Vagina (tissue), 2 donors: ENCODE data around the gene THY1. TPM values are rescaled to one million over a fixed set of nuclear protein-coding genes. Genes with fewer than 3 reads are reported as not detected.
A peak's percentile ranks its signal among the peaks of the same experiment; 100 is the strongest.

Experiments used
- DNase-seq, 2 donors: peaks; one replicate each; pipeline ENCODE4 v3.0.0-alpha.2; 2017; ENCODE audit errors: extremely low spot score in 2 of 2
- H3K27ac ChIP-seq: fragments of 200-600 bp; sonication (generic); one replicate; pipeline ENCODE4 v1.5.1; 2019
- H3K27me3 ChIP-seq: fragments of 200-600 bp; sonication (generic); one replicate; pipeline ENCODE4 v1.5.1; 2019
- H3K36me3 ChIP-seq, 2 donors: fragments of 200-600 bp; sonication (generic); one replicate each; pipeline ENCODE4 v1.5.1; 2017 to 2019
- H3K4me1 ChIP-seq: fragments of 200-600 bp; sonication (generic); one replicate; pipeline ENCODE4 v1.5.1; 2019
- H3K4me3 ChIP-seq, 2 donors: fragments of 200-600 bp; sonication (generic); 1 replicate in 1 of 2; 2 replicates in 1 of 2; pipeline ENCODE4 v1.5.1; 2016 to 2019
- H3K9me3 ChIP-seq: fragments of 200-600 bp; sonication (generic); one replicate; pipeline ENCODE4 v1.5.1; 2019
- POLR2A ChIP-seq, 2 donors: fragments of 450-650 bp; IDR thresholded peaks; one replicate each; pipeline ENCODE4 v1.6.1; 2017; ENCODE audit warnings: antibody characterized with exemption in 2 of 2, mild to moderate bottlenecking in 2 of 2, moderate library complexity in 2 of 2
- POLR2AphosphoS5 ChIP-seq, 2 donors: sonication (generic); formaldehyde crosslinking; IDR thresholded peaks; one replicate each; pipeline ENCODE4 v1.9.0; 2017; ENCODE audit warnings: antibody characterized with exemption in 2 of 2, mild to moderate bottlenecking in 2 of 2, low read depth in 1 of 2; ENCODE audit not compliant: insufficient read depth in 1 of 2
- intact Hi-C: fragments of 100-400 bp; cut with DNase I; formaldehyde crosslinking; loops from one replicate; pipeline ENCODE4 v1.15.1; 2023
- total RNA-seq: library from RNA; depleted of rRNA; stranded (reverse); fragments of >200 nt; gene quantifications from one replicate; pipeline ENCODE4 v1.2.3, GENCODE V29; 2016
- TF ChIP-seq, protein P1 (sequence below), 3 experiments: fragments of 450-650 bp in 2 of 3; fragments of 200-600 bp in 1 of 3; sonication (generic) in 1 of 3; IDR thresholded peaks; one replicate each; pipeline ENCODE4 v1.5.1; 2017 to 2019; ENCODE audit warnings: antibody characterized with exemption in 3 of 3, mild to moderate bottlenecking in 2 of 3, moderate library complexity in 2 of 3

Gene THY1
- total RNA-seq, 1 donor from 2014 or later, result 48.9 TPM

DNA sequence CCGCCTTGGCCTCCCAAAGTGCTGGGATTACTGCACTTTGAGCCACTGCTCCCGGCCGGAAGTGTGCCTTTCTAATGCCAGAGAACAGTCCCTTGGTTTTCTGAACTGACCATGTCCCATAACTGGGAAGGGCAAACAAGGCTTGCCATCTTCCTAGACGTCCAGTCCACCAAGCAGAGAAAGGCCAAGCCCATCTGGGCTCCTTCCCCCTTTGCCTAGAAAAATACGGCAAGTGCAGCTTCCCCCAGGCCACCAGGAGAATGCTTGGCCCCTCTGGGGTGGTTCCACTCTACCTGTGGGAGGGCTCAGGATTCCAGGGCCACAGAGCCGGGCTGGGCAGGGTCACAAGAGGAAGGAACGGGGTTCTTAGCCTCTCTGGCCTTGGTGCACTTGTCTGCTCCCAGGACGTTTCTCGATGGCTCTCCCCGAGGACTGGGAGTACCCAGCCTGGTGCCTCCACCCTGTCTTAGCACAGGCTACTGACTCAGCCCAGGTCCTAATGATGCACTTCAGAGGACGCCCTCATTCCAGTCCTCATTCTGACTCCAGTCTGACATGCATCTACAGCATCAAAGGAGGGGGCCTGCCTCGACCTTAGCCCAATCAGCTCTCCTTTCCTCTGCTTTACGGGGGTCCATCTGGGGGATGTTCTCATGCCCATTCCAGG, 42.7 kb downstream of the THY1 start:
- no peak for TF ChIP-seq POLR2AphosphoS5 (IDR thresholded peaks at IDR 0.05; ENCODE audit: insufficient read depth in 1 of 2, low read depth in 1 of 2)
- no peak for TF ChIP-seq POLR2A (IDR thresholded peaks at IDR 0.05)
- TF ChIP-seq, protein P1, sequence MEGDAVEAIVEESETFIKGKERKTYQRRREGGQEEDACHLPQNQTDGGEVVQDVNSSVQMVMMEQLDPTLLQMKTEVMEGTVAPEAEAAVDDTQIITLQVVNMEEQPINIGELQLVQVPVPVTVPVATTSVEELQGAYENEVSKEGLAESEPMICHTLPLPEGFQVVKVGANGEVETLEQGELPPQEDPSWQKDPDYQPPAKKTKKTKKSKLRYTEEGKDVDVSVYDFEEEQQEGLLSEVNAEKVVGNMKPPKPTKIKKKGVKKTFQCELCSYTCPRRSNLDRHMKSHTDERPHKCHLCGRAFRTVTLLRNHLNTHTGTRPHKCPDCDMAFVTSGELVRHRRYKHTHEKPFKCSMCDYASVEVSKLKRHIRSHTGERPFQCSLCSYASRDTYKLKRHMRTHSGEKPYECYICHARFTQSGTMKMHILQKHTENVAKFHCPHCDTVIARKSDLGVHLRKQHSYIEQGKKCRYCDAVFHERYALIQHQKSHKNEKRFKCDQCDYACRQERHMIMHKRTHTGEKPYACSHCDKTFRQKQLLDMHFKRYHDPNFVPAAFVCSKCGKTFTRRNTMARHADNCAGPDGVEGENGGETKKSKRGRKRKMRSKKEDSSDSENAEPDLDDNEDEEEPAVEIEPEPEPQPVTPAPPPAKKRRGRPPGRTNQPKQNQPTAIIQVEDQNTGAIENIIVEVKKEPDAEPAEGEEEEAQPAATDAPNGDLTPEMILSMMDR (IDR thresholded peaks at IDR 0.05), result no peak
- Histone ChIP-seq H3K36me3 (no peaks in the 10 kb centered on the region), H3K4me1 (peaks cover 29% of the 10 kb centered on the region), H3K27me3 (no peaks in the 10 kb centered on the region), H3K9me3 (no peaks in the 10 kb centered on the region), H3K27ac (peak overlapping the region; percentile 55), H3K4me3 (peak overlapping the region in 1 of 2 donors; percentile 37)
- peak; percentile 91 to 95 for DNase-seq
- intact Hi-C loops, result no loop called here

DNA sequence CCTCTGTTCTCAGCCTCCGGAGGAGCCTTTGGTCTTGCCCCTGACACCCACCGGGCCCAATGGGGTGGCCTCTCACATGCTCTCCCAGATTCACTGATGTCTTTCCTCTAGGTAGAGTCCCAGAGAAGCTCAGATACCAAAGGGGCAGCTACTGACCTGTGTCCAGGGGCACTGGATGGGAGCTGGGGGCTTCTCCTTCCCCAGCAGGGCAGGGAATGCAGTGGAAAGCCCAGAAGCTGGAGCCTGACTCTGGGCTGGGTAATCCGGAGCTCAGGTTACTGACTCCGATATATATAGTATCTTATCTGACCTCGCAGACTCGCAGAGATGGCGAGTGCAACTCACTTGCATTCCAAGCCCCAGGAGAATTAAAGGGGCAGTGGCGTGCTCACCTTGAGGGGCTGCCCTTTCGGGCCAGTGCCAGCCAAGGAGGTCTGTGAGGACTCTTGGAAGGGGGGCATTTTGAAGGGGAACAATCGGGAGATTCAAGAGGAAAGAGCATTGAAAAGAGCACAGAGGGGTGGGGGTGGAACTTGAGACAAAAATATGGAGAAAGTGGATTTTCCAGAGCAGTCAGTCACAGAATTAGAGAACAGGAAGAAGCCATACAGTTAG, 44.0 kb downstream of the THY1 start:
- H3K27ac ChIP-seq, result no peak overlapping the region
- H3K4me3 ChIP-seq, result no peak overlapping the region
- TF ChIP-seq POLR2A (IDR thresholded peaks at IDR 0.05), result no peak
- TF ChIP-seq POLR2AphosphoS5 (IDR thresholded peaks at IDR 0.05; ENCODE audit: insufficient read depth in 1 of 2, low read depth in 1 of 2), result no peak
- TF ChIP-seq, protein P1 (IDR thresholded peaks at IDR 0.05), result no peak
- H3K4me1 ChIP-seq, result peaks cover 42% of the 10 kb centered on the region
- H3K27me3 ChIP-seq, result no peaks in the 10 kb centered on the region
- H3K36me3 ChIP-seq, result no peaks in the 10 kb centered on the region
- intact Hi-C loops, result no loop called here
- DNase-seq, result peak in 1 of 2 donors; percentile 87
- no peaks in the 10 kb centered on the region for H3K9me3 ChIP-seq

DNA sequence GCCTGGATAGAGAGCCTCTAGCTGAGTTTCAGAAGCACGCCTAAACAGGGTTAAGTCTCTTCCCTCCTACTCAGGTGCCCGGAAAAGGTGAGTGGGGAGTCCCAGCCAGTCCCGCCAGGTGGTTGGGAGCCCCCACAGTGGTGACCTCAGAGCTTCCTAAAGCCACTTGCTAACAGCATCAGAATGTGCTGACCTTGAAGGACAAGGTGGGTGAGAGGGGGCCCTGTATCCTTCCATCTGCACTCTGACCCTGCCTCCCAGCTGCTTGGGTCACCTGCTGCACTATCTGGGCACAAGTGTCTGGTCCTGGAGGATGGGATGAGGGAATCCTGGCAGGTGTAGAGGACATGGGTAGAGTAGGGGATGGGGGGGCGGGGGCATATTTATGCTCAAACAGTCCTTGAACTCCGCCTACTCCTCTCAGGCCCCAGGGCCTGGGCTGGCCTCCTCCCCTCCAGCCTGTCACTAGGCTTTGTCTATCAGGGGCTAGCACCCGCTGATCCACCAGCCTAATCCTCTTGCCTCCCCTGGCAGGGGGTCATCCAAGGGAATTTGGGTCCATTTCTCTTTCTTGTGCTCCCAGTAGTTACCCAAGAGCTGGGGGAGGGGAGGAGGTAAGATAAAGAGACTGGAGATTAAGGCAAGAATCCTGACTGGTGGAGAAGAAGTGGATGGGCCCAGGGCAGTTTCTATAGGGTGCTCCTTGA, 44.9 kb downstream of the THY1 start:
- intact Hi-C loops, result no loop called here
- Histone ChIP-seq H3K27me3 (no peaks in the 10 kb centered on the region), H3K9me3 (no peaks in the 10 kb centered on the region), H3K4me3 (no peak overlapping the region), H3K36me3 (no peaks in the 10 kb centered on the region), H3K4me1 (peaks cover 44% of the 10 kb centered on the region), H3K27ac (peak overlapping the region; percentile 78)
- TF ChIP-seq POLR2A (IDR thresholded peaks at IDR 0.05), result no peak
- TF ChIP-seq POLR2AphosphoS5 (IDR thresholded peaks at IDR 0.05; ENCODE audit: insufficient read depth in 1 of 2, low read depth in 1 of 2), result no peak
- TF ChIP-seq, protein P1 (IDR thresholded peaks at IDR 0.05), result no peak
- DNase-seq, result peak in 1 of 2 donors; percentile 91

DNA sequence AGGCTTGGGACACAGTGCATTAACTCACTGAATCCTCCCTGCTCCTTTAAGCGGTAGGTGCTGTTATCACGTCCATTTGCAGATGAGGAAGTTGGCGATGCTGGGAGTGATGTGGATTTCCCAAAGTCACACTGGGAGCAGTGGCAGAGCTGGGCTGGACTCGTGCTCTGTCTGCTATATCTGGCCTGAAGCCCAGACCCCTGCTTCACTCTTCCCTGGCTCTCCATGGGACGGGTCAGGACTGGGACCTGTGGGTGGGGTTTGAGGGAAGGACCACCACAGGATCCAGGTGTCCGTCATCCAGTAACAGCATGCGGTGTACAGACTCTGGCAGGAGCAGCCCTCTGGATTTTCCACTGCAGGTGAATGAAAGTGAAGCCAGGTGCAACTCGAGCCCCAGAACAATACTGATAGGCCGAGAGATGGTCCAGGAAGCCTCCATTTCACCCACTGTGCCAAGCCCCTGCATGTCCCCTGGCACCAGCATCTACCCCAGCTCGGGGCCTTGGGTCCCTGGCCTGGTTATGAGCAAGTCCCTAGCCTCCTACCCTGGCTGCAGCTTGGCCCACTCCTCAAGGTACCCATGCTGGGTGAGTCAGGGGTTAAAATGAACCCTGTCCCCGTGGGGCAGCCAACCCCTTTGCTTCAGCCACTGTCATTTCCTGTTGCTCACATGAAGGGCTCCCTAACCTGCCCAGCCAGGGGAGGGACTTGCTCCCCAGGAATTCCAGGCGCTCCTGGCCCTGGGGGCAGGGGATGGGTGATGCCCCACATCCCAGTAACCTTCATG, 45.7 kb downstream of the THY1 start:
- Histone ChIP-seq H3K9me3 (no peaks in the 10 kb centered on the region), H3K27ac (peak overlapping the region; percentile 78), H3K36me3 (no peaks in the 10 kb centered on the region), H3K4me3 (no peak overlapping the region), H3K27me3 (no peaks in the 10 kb centered on the region), H3K4me1 (peaks cover 43% of the 10 kb centered on the region)
- intact Hi-C loops, result no loop called here
- DNase-seq, result peak in 1 of 2 donors; percentile 93
- no peak for TF ChIP-seq POLR2A (IDR thresholded peaks at IDR 0.05)
- TF ChIP-seq POLR2AphosphoS5 (IDR thresholded peaks at IDR 0.05; ENCODE audit: insufficient read depth in 1 of 2, low read depth in 1 of 2), result no peak
- TF ChIP-seq, protein P1 (IDR thresholded peaks at IDR 0.05), result no peak
